ENCODE measurements around the gene SPATA19.

SPATA19 gene

DNA sequence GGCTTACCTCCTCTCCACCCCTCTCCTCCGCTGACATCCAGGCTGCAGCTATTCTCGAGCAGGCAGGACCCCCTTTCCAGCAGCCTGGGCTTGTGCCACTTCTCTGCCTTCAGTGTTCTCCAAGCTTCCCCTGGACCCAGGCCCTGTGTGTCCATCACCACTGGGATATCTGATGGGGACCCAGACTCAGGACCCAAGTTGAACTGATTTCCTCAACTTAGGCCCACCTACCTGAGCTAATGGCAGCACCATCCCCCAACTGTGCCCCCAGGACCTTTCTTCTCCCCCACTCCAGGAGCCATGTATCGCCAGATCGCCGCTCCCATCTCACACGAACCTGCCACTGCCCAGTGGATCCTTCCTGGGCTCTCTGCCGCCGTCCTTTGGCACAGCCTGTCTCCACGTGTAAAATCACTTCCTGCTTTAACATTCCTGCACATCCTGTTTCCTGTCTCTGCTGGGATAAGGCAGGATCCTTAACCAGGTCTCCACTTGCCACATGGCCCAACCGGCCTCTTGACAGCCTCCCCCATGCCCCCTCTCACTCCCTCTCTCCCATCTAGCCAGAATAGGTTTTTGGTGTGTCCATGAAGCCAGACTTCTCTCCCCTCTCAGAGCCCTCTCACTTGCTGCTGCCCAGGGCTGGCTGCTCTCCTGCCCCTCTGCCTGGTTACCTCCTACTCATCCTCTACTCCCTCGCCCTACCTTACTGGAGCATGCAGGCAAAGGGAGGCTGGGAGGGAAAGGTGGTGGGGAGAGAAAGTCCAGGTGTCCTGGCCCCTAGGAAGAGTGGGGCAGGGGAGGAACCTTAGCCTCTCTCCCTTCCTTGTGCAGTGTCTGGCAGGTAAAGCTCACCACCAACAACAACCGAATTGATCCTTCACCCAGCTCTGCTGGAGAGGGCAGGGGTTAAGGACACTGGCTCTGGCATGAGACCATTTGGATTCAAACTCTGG, 9.4 kb downstream of the SPATA19 start:
- H3K27me3 ChIP-seq: peaks cover 0 to 9% of the 10 kb centered on the region in 2 donors
- intact Hi-C loops (cut with DNase I; ENCODE audit: low total_unique reads): loop anchor here (10.0 kb wide), 1 partner anchor 701 kb away; no protein-coding TSS in a partner anchor
- TF ChIP-seq, protein P1, sequence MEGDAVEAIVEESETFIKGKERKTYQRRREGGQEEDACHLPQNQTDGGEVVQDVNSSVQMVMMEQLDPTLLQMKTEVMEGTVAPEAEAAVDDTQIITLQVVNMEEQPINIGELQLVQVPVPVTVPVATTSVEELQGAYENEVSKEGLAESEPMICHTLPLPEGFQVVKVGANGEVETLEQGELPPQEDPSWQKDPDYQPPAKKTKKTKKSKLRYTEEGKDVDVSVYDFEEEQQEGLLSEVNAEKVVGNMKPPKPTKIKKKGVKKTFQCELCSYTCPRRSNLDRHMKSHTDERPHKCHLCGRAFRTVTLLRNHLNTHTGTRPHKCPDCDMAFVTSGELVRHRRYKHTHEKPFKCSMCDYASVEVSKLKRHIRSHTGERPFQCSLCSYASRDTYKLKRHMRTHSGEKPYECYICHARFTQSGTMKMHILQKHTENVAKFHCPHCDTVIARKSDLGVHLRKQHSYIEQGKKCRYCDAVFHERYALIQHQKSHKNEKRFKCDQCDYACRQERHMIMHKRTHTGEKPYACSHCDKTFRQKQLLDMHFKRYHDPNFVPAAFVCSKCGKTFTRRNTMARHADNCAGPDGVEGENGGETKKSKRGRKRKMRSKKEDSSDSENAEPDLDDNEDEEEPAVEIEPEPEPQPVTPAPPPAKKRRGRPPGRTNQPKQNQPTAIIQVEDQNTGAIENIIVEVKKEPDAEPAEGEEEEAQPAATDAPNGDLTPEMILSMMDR (IDR thresholded peaks at IDR 0.05): no peak
- no peak overlapping the region for H3K27ac ChIP-seq
- peaks cover 0 to 8% (median 0%) of the 10 kb centered on the region in 4 donors for H3K4me1 ChIP-seq
- H3K9me3 ChIP-seq: no peaks in the 10 kb centered on the region
- H3K4me3 ChIP-seq: no peak overlapping the region
- no peak for DNase-seq
- no peaks in the 10 kb centered on the region for H3K36me3 ChIP-seq

DNA sequence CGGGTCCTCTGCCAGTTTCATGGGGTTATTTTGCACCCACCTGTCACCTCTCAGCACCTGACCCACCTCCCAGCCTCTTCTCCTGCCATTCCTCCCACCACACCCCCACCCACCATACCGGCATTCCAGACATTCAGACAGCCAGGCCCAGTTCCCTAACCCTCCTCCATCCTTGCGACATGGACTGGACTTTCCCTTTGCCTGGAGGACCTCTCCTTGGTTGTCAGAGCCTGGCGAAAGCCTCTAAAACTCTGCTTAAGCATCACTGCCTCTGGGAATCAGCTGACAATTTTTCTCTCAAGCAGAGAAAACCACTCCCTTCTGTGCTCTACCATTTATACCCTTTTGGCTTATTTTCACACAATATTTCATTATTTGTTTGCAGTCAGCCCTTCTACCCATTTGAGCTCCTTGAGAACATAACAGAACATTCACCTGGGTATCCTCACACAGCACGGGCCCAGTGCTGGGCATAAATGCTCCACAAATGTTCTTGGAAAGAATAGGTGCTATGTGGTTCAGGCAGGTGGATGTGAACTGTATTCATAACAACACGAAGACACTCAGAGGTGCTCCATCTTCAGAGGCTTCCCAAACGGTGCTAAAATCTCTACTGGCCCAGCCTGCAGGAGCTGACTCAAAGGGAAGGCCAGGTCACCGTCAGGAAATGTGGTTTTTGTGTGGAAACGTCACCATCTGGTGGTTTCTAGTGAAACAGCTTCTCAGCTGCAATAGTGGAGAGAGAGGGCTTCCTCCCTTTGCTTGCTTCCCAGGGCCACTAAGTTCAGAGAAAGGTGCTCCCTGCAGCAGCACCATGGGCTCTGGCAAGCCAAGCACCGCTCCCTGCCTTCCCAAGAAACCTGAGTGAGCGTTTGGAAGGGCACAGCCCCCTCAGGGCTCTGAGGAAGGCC, 10.4 kb downstream of the SPATA19 start:
- TF ChIP-seq, protein P1 (IDR thresholded peaks at IDR 0.05): peak; percentile 40 to 47
- H3K4me3 ChIP-seq: no peak overlapping the region
- intact Hi-C loops (cut with DNase I; ENCODE audit: low total_unique reads): loop anchor here (10.0 kb wide), 1 partner anchor 700 kb away; no protein-coding TSS in a partner anchor
- peaks cover 0 to 8% (median 0%) of the 10 kb centered on the region in 4 donors for H3K4me1 ChIP-seq
- no peak overlapping the region for H3K27ac ChIP-seq
- H3K9me3 ChIP-seq: no peaks in the 10 kb centered on the region
- no peaks in the 10 kb centered on the region for H3K36me3 ChIP-seq
- no peak for DNase-seq
- peaks cover 0 to 9% of the 10 kb centered on the region in 2 donors for H3K27me3 ChIP-seq

DNA sequence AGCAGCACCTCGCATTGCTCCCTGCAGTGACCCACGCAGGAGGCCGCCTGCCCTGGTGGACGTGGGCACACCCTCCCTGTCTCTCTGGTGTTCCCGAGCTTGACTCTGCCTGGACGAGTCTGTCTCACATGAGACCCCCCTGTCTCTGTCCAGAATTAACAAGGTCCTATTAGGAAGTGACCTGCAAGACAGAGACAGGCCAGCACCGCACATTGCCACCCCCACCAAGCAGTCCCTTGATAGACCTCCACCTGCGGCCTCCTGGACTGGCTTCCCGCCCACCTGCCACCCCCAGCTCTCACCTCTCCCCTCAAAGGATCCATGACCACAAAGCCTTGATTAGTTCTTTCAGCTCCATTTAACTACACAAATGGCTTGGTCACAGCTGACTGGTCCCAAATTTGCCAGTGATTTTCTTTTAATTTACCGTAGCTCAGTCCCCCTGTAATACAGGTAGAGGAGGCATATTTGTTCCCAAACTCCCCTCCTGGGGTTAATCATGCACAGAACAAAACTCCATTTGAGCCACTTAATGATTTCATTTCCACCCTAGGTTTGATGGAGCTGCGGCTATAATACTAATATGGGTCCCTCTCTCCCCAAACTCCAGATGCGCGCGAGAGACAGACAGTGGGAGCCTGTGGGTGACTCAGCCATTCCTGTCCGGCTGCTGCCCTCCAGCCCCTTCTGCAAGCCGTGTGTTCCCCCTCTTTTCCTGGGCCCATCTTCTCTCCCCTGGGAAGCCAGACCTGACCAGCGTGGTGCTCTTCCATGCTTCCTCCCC, 11.2 kb downstream of the SPATA19 start:
- Histone ChIP-seq H3K4me1 (peaks cover 0 to 8% (median 0%) of the 10 kb centered on the region in 4 donors), H3K36me3 (no peaks in the 10 kb centered on the region), H3K27me3 (peaks cover 0 to 9% of the 10 kb centered on the region in 2 donors), H3K9me3 (no peaks in the 10 kb centered on the region), H3K4me3 (no peak overlapping the region), H3K27ac (no peak overlapping the region)
- DNase-seq: no peak
- intact Hi-C loops (cut with DNase I; ENCODE audit: low total_unique reads): loop anchor here (10.0 kb wide), 1 partner anchor 699 kb away; no protein-coding TSS in a partner anchor
- TF ChIP-seq, protein P1 (IDR thresholded peaks at IDR 0.05): no peak

DNA sequence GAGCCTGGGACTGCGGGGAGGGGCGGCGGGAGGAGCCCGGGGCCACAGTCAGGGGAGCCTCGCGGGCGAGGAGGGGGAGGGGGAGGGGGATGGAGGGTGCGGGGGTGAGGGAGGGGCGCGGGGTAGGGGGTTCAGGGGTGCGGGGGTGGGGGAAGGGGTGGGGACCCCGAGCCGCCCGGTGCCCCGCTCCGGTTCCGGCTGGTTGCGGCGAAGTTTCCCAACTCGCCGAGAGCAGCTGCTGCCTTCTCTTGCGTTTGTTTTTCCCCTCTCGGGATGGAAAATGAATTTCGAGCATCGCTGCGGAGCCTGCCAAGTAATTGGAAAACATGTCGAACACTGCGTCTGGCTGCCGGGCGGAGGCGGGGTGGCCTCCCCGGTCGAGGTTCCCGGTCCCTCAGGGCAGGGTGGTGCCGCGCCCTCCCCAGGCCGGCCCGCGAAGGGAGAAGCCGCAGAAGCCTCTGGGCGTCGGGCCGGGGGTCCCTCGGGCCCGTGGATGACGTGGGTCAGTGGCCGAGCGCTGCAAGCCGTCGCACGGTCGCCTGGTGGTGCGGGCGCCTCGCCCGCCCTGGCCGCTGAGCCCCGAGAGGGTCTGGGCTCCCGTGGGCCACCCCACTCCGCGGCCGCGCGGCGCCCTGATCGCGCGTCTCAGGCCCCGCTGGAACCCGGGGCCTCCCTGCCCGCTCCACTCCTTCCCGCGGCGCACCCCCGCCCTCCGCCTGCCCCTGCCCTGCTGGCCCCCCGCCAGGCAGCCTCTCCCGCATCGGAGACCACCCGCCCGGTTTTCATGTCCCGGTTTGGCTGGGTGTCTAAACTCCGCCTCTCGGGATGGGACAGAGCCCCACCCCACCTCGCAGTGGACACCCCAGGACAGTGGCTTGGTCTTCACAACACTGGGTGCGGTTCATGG, 12.1 kb downstream of the SPATA19 start:
- H3K36me3 ChIP-seq: no peaks in the 10 kb centered on the region
- TF ChIP-seq, protein P1 (IDR thresholded peaks at IDR 0.05): no peak
- no peak overlapping the region for H3K4me3 ChIP-seq
- no peaks in the 10 kb centered on the region for H3K9me3 ChIP-seq
- peaks cover 0 to 8% (median 0%) of the 10 kb centered on the region in 4 donors for H3K4me1 ChIP-seq
- no peak for DNase-seq
- H3K27me3 ChIP-seq: peaks cover 0 to 9% of the 10 kb centered on the region in 2 donors
- intact Hi-C loops (cut with DNase I; ENCODE audit: low total_unique reads): loop anchor here (10.0 kb wide), 1 partner anchor 698 kb away; no protein-coding TSS in a partner anchor
- no peak overlapping the region for H3K27ac ChIP-seq

All from tibial artery (tissue), 4 donors.